K562 (cell line): ENCODE data around the gene PPP6R1. TPM values are rescaled to one million over a fixed set of nuclear protein-coding genes. Genes with fewer than 3 reads are reported as not detected.

Experiments used
- CCNT2 ChIP-seq: IDR thresholded peaks from 2 replicates; pipeline ENCODE4 v1.6.1; 2011; ENCODE audit warnings: borderline replicate concordance, low read depth, mild to moderate bottlenecking, moderate library complexity, mixed read lengths, low read length; ENCODE audit not compliant: insufficient read length; ENCODE audit errors: extremely low read depth
- ELF1 ChIP-seq: fragments of 200-800 bp; sonication (Bioruptor generic); IDR thresholded peaks from 2 replicates; pipeline ENCODE4 v1.6.1; 2016; ENCODE audit warnings: missing genetic modification characterization, missing compliant biosample characterization
- FOXK1 ChIP-seq: sonication (generic); formaldehyde crosslinking; IDR thresholded peaks from 2 replicates; pipeline ENCODE4 v1.8.0; 2022; ENCODE audit warnings: missing genetic modification reagents, mild to moderate bottlenecking, borderline replicate concordance
- HCFC1 ChIP-seq: IDR thresholded peaks from 2 replicates; pipeline ENCODE4 v1.6.1; 2012; ENCODE audit warnings: low read depth, low read length, improper control_type of control experiment
- HDAC8 ChIP-seq: fragments of 450-650 bp; IDR thresholded peaks from 2 replicates; pipeline ENCODE4 v1.6.1; 2016; ENCODE audit warnings: mild to moderate bottlenecking, missing genetic modification characterization, moderate library complexity, missing compliant biosample characterization
- KDM4B ChIP-seq, 2 experiments: fragments of 450-650 bp in 1 of 2; sonication (generic) in 1 of 2; IDR thresholded peaks; 2 replicates each; pipeline ENCODE4 v1.6.1; 2016 to 2017; ENCODE audit warnings: borderline replicate concordance in 2 of 2, antibody characterized with exemption in 1 of 2, low read depth in 1 of 2, mild to moderate bottlenecking in 1 of 2
- LEF1 ChIP-seq: fragments of 450-650 bp; IDR thresholded peaks from 2 replicates; pipeline ENCODE4 v1.6.1; 2016; ENCODE audit warnings: mild to moderate bottlenecking
- NRF1 ChIP-seq, 2 experiments: fragments of 450-650 bp; IDR thresholded peaks in 1 of 2; conservative IDR thresholded peaks in 1 of 2; 2 replicates each; pipeline ENCODE4 v1.6.1; 2014; ENCODE audit warnings: mild to moderate bottlenecking in 2 of 2
- POLR2H ChIP-seq: IDR thresholded peaks from 2 replicates; pipeline ENCODE4 v1.6.1; 2016; ENCODE audit warnings: missing genetic modification characterization, low read depth, mild to moderate bottlenecking, control low read depth, missing compliant biosample characterization, moderate library complexity
- RAD51 ChIP-seq: fragments of 450-650 bp; IDR thresholded peaks from 2 replicates; pipeline ENCODE4 v1.7.1; 2016; ENCODE audit warnings: low read depth, mild to moderate bottlenecking, borderline replicate concordance
- SIN3B ChIP-seq: fragments of 450-650 bp; IDR thresholded peaks from 2 replicates; pipeline ENCODE4 v1.6.1; 2017; ENCODE audit warnings: low read depth, mild to moderate bottlenecking, moderate library complexity
- SMARCE1 ChIP-seq: fragments of 450-650 bp; IDR thresholded peaks from 2 replicates; pipeline ENCODE4 v1.7.1; 2016; ENCODE audit warnings: mild to moderate bottlenecking
- SREBF2 ChIP-seq: sonication (generic); formaldehyde crosslinking; IDR thresholded peaks from 2 replicates; pipeline ENCODE4 v1.4.0; 2020; ENCODE audit warnings: mild to moderate bottlenecking, missing genetic modification reagents
- TCF7 ChIP-seq: sonication (generic); IDR thresholded peaks from 2 replicates; pipeline ENCODE4 v1.6.1; 2016; ENCODE audit warnings: antibody characterized with exemption, borderline replicate concordance
- ZBTB17 ChIP-seq: fragments of 450-650 bp; formaldehyde crosslinking; IDR thresholded peaks from 2 replicates; pipeline ENCODE4 v1.4.0; 2020; ENCODE audit warnings: mild to moderate bottlenecking
- ZKSCAN8 ChIP-seq: fragments of 200-800 bp; sonication (Bioruptor generic); IDR thresholded peaks from 2 replicates; pipeline ENCODE4 v1.6.1; 2016; ENCODE audit warnings: missing genetic modification characterization, missing compliant biosample characterization
- polyA plus RNA-seq, 8 experiments: library from polyadenylated mRNA; depleted of rRNA in 4 of 8; stranded (reverse) in 5 of 8; unstranded in 3 of 8; fragments of >200 nt; fragmentation: Nextera tagmentation in 2 of 8; fragmentation: Illumina TruSeq in 1 of 8; extraction: Ambion mirVana in 2 of 8; extraction: Trizol in 1 of 8; gene quantifications; 2 replicates each; pipeline versions ENCODE4 v1.2.1 to v1.2.3, GENCODE V29; 2011 to 2014; ENCODE audit warnings: inconsistent platforms in 1 of 8, missing spikeins in 1 of 8
- total RNA-seq, 7 experiments: library from RNA; depleted of rRNA in 6 of 7; stranded (reverse); fragments of >200 nt in 6 of 7; fragmentation: Illumina TruSeq in 2 of 7; extraction: Trizol in 2 of 7; gene quantifications; 2 replicates each; pipeline versions ENCODE4 v1.2.1 to v1.2.3, GENCODE V29; 2011 to 2021; ENCODE audit warnings: low replicate concordance in 1 of 7
- TF ChIP-seq, protein P1 (sequence below): fragments of 250-450 bp; sonication (Bioruptor Pico); IDR thresholded peaks from 2 replicates; pipeline ENCODE4 v1.4.0; 2020
- TF ChIP-seq, protein P2 (sequence below): sonication (generic); formaldehyde crosslinking; IDR thresholded peaks from 2 replicates; pipeline ENCODE4 v1.8.1; 2023; ENCODE audit warnings: mild to moderate bottlenecking, missing genetic modification reagents

Gene PPP6R1
- total and polyA plus RNA-seq, 9 of the 15 experiments (the other 6 are each of a cell fraction or from before 2014, with no cell fraction given): 0.48 to 135 (median 37.2) TPM

DNA sequence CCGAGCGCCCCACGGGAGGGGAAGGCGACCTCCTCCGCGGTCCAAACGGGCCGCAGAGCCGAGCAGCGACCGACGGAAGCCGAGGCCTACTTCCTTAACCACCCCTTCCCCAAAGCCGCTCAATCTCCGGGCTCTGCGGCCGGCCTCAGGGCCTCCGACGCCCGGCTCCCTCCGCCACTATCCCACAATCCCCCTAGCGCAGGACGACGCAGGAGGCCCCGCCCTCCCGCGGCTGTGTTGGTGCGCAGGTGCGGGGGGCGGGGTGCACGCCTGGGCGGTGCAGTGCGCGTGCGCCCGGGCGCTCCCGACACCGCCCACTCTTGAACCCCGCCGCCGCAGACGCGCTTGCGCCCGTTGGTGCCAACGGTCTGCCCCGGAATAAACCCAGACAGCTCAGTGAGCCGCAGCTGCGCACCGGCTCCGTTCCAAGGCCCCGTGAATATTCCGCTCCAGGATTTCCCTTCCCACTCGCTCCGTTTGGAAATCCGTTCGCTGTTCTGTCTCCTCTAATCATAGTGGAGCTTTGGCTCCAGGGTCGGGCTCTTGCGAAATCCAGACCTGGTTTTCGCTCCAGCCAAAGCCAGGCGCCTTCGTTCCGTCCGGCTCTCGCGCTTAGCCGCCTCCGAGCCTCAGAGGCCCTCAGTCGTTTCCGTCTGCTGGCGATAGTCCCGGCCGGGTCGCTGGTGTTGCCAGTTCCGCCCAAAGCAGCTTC is at the start of gene PPP6R1 (continued):
- TF ChIP-seq, protein P1, sequence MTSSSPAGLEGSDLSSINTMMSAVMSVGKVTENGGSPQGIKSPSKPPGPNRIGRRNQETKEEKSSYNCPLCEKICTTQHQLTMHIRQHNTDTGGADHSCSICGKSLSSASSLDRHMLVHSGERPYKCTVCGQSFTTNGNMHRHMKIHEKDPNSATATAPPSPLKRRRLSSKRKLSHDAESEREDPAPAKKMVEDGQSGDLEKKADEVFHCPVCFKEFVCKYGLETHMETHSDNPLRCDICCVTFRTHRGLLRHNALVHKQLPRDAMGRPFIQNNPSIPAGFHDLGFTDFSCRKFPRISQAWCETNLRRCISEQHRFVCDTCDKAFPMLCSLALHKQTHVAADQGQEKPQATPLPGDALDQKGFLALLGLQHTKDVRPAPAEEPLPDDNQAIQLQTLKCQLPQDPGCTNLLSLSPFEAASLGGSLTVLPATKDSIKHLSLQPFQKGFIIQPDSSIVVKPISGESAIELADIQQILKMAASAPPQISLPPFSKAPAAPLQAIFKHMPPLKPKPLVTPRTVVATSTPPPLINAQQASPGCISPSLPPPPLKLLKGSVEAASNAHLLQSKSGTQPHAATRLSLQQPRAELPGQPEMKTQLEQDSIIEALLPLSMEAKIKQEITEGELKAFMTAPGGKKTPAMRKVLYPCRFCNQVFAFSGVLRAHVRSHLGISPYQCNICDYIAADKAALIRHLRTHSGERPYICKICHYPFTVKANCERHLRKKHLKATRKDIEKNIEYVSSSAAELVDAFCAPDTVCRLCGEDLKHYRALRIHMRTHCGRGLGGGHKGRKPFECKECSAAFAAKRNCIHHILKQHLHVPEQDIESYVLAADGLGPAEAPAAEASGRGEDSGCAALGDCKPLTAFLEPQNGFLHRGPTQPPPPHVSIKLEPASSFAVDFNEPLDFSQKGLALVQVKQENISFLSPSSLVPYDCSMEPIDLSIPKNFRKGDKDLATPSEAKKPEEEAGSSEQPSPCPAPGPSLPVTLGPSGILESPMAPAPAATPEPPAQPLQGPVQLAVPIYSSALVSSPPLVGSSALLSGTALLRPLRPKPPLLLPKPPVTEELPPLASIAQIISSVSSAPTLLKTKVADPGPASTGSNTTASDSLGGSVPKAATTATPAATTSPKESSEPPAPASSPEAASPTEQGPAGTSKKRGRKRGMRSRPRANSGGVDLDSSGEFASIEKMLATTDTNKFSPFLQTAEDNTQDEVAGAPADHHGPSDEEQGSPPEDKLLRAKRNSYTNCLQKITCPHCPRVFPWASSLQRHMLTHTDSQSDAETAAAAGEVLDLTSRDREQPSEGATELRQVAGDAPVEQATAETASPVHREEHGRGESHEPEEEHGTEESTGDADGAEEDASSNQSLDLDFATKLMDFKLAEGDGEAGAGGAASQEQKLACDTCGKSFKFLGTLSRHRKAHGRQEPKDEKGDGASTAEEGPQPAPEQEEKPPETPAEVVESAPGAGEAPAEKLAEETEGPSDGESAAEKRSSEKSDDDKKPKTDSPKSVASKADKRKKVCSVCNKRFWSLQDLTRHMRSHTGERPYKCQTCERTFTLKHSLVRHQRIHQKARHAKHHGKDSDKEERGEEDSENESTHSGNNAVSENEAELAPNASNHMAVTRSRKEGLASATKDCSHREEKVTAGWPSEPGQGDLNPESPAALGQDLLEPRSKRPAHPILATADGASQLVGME (CRISPR knock-in tag): 0 out of 2 replicates have a peak, but pooled peaks have one; percentile 10
- TF ChIP-seq ELF1 (tag): peak; percentile 89
- no peak for TF ChIP-seq ZKSCAN8
- TF ChIP-seq SIN3B: peak; percentile 24; the same call in 1 of the 2 replicates
- TF ChIP-seq HCFC1: peak; percentile 71
- TF ChIP-seq TCF7: peak; percentile 64; the same call in 1 of the 2 replicates
- TF ChIP-seq POLR2H (tag): peak; percentile 96
- peak; percentile 51; the same call in 1 of the 2 replicates for TF ChIP-seq RAD51
- peak; percentile 88 for TF ChIP-seq CCNT2
- peak; percentile 53; the same call in 1 of the 2 replicates for TF ChIP-seq SMARCE1
- peak; percentile 85 for TF ChIP-seq LEF1
- TF ChIP-seq, protein P2, sequence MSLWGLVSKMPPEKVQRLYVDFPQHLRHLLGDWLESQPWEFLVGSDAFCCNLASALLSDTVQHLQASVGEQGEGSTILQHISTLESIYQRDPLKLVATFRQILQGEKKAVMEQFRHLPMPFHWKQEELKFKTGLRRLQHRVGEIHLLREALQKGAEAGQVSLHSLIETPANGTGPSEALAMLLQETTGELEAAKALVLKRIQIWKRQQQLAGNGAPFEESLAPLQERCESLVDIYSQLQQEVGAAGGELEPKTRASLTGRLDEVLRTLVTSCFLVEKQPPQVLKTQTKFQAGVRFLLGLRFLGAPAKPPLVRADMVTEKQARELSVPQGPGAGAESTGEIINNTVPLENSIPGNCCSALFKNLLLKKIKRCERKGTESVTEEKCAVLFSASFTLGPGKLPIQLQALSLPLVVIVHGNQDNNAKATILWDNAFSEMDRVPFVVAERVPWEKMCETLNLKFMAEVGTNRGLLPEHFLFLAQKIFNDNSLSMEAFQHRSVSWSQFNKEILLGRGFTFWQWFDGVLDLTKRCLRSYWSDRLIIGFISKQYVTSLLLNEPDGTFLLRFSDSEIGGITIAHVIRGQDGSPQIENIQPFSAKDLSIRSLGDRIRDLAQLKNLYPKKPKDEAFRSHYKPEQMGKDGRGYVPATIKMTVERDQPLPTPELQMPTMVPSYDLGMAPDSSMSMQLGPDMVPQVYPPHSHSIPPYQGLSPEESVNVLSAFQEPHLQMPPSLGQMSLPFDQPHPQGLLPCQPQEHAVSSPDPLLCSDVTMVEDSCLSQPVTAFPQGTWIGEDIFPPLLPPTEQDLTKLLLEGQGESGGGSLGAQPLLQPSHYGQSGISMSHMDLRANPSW (CRISPR knock-in tag): 0 out of 2 replicates have a peak, but pooled peaks have one; percentile 3
- 0 out of 2 replicates have a peak, but pooled peaks have one; percentile 28 for TF ChIP-seq FOXK1 (CRISPR knock-in tag)
- TF ChIP-seq KDM4B (IDR thresholded peaks at IDR 0.05; ENCODE audit: borderline replicate concordance in 2 of 2, low read depth in 1 of 2): peak in 1 of 2 experiments; percentile 88; a peak in 2 of 4 replicates
- peak; percentile 65; the same call in 1 of the 2 replicates for TF ChIP-seq HDAC8 (tag)
- peak; percentile 100 for TF ChIP-seq NRF1 (conservative IDR thresholded peaks at IDR 0.05 in 1 of 2, IDR thresholded peaks at IDR 0.05 in 1 of 2)
- no peak for TF ChIP-seq SREBF2 (CRISPR knock-in tag)
- no peak for TF ChIP-seq ZBTB17 (CRISPR knock-in tag)
